Measurements from ENCODE around the gene CRY2. TPM values are rescaled to one million over a fixed set of nuclear protein-coding genes. Genes with fewer than 3 reads are reported as not detected.

CRY2 gene
- total RNA-seq, 1 donor from 2014 or later = 12.2 TPM

- H3K9me3 Mint-ChIP-seq (ENCODE audit: low read depth) = no peaks in the 10 kb centered on the region
- H3K4me1 Mint-ChIP-seq (ENCODE audit: low read depth) = peaks cover 6% of the 10 kb centered on the region
- DNase-seq (ENCODE audit: low spot score) = no peak
- TF ChIP-seq CTCF (IDR thresholded peaks at IDR 0.05) = no peak
- H3K36me3 Mint-ChIP-seq (ENCODE audit: low read depth) = peaks cover 12% of the 10 kb centered on the region
- H3K27ac Mint-ChIP-seq (ENCODE audit: unreplicated experiment) = no peak overlapping the region
- no peak overlapping the region for H3K4me3 Mint-ChIP-seq (ENCODE audit: unreplicated experiment)
- H3K27me3 Mint-ChIP-seq (ENCODE audit: low read depth) = peaks cover 11% of the 10 kb centered on the region
These were observed 82.3 kb downstream of the CRY2 start for GRCh38 chr11:45929486-45930030.

GRCh38 chr11:45930031-45930794 lies 82.9 kb downstream of the CRY2 start:
- no peak overlapping the region for H3K27ac Mint-ChIP-seq (ENCODE audit: unreplicated experiment)
- H3K9me3 Mint-ChIP-seq (ENCODE audit: low read depth) = no peaks in the 10 kb centered on the region
- TF ChIP-seq CTCF (IDR thresholded peaks at IDR 0.05) = no peak
- H3K4me3 Mint-ChIP-seq (ENCODE audit: unreplicated experiment) = no peak overlapping the region
- peaks cover 6% of the 10 kb centered on the region for H3K4me1 Mint-ChIP-seq (ENCODE audit: low read depth)
- peaks cover 7% of the 10 kb centered on the region for H3K27me3 Mint-ChIP-seq (ENCODE audit: low read depth)
- H3K36me3 Mint-ChIP-seq (ENCODE audit: low read depth) = peaks cover 14% of the 10 kb centered on the region
- no peak for DNase-seq (ENCODE audit: low spot score)

GRCh38 chr11:45930951-45931570 lies 83.8 kb downstream of the CRY2 start:
- Mint-ChIP-seq H3K4me3 (ENCODE audit: unreplicated experiment) (no peak overlapping the region), H3K4me1 (ENCODE audit: low read depth) (peaks cover 6% of the 10 kb centered on the region), H3K27ac (ENCODE audit: unreplicated experiment) (no peak overlapping the region), H3K36me3 (ENCODE audit: low read depth) (peaks cover 14% of the 10 kb centered on the region), H3K9me3 (ENCODE audit: low read depth) (no peaks in the 10 kb centered on the region), H3K27me3 (ENCODE audit: low read depth) (peaks cover 5% of the 10 kb centered on the region)
- no peak for DNase-seq (ENCODE audit: low spot score)
- TF ChIP-seq CTCF (IDR thresholded peaks at IDR 0.05) = no peak

- Mint-ChIP-seq H3K4me1 (ENCODE audit: low read depth) (peaks cover 6% of the 10 kb centered on the region), H3K36me3 (ENCODE audit: low read depth) (peaks cover 15% of the 10 kb centered on the region), H3K27ac (ENCODE audit: unreplicated experiment) (no peak overlapping the region), H3K9me3 (ENCODE audit: low read depth) (no peaks in the 10 kb centered on the region), H3K4me3 (ENCODE audit: unreplicated experiment) (no peak overlapping the region), H3K27me3 (ENCODE audit: low read depth) (peaks cover 4% of the 10 kb centered on the region)
- no peak for TF ChIP-seq CTCF (IDR thresholded peaks at IDR 0.05)
- DNase-seq (ENCODE audit: low spot score) = no peak
These were observed 84.5 kb downstream of the CRY2 start for GRCh38 chr11:45931739-45932138.

- H3K4me1 Mint-ChIP-seq (ENCODE audit: low read depth) = peaks cover 6% of the 10 kb centered on the region
- H3K36me3 Mint-ChIP-seq (ENCODE audit: low read depth) = peaks cover 15% of the 10 kb centered on the region
- no peaks in the 10 kb centered on the region for H3K27me3 Mint-ChIP-seq (ENCODE audit: low read depth)
- no peak for TF ChIP-seq CTCF (IDR thresholded peaks at IDR 0.05)
- H3K4me3 Mint-ChIP-seq (ENCODE audit: unreplicated experiment) = no peak overlapping the region
- no peaks in the 10 kb centered on the region for H3K9me3 Mint-ChIP-seq (ENCODE audit: low read depth)
- H3K27ac Mint-ChIP-seq (ENCODE audit: unreplicated experiment) = no peak overlapping the region
- no peak for DNase-seq (ENCODE audit: low spot score)
These were observed 84.9 kb downstream of the CRY2 start for GRCh38 chr11:45932217-45932616.

Other genes with a start within 250 kb of the CRY2 start
- 1.9 to 13.6 TPM (median 12.5 TPM) in 3 replicates for gene CHST1, start 181.9 kb upstream of the CRY2 start, total RNA-seq
- 22.7 to 33.1 TPM (median 31.9 TPM) in 3 replicates for gene SLC35C1, start 42.3 kb upstream of the CRY2 start, total RNA-seq
- 6.7 to 10.8 TPM (median 9.6 TPM) in 3 replicates for gene MAPK8IP1, start 38.2 kb downstream of the CRY2 start, total RNA-seq
- gene FREY1, start 59.8 kb downstream of the CRY2 start, total RNA-seq = 0.49 to 1.4 TPM (median 0.80 TPM) in 3 replicates
- 17.5 to 22.8 TPM (median 20.4 TPM) in 3 replicates for gene PEX16, start 70.4 kb downstream of the CRY2 start, total RNA-seq
- not detected in 3 replicates for gene LARGE2, start 75.2 kb downstream of the CRY2 start, total RNA-seq